B cell (primary cell): Measurements from ENCODE around the gene RAB17.

Experiments
- CTCF ChIP-seq: fragments of 200-600 bp; IDR thresholded peaks from one replicate; pipeline ENCODE4 v1.8.0; 2022; ENCODE audit warnings: antibody characterized with exemption, mild to moderate bottlenecking
- EZH2 ChIP-seq: IDR thresholded peaks from 2 replicates; pipeline ENCODE4 v1.6.1; 2012; ENCODE audit warnings: borderline replicate concordance, low read depth, mild to moderate bottlenecking, moderate library complexity, low read length; ENCODE audit not compliant: insufficient read depth, poor library complexity, severe bottlenecking

- TF ChIP-seq CTCF (no peak), EZH2 (no peak)
These were observed 6.9 kb downstream of the RAB17 start for GRCh38 chr2:237583385-237584295.
